IMR-90 (cell line): ENCODE data around the gene TTI1. TPM values are rescaled to one million over a fixed set of nuclear protein-coding genes. Genes with fewer than 3 reads are reported as not detected.

Experiments used
- ATAC-seq: fragments of 200-7000 bp; cut with Tn5 transposase; 2 replicates; pipeline ENCODE4 v1.9.1; 2020; ENCODE audit warnings: low read depth, mild to moderate bottlenecking, moderate library complexity
- BruUV-seq: library from RNA; stranded (reverse); fragments of 400-500 nt; replicated peaks from 2 replicates; lab custom pipeline; 2021; lab: Mats Ljungman, UMichigan
- CTCF ChIA-PET: fragments of 300-600 bp; formaldehyde crosslinking; extraction: SDS; loops from one replicate; lab custom pipeline; 2021; ENCODE audit warnings: antibody characterized with exemption; lab: Yijun Ruan, JAX
- POLR2A ChIA-PET: fragments of 300-600 bp; sonication (Branson Sonifier 250); formaldehyde crosslinking; loops from one replicate; lab custom pipeline; 2022; ENCODE audit warnings: antibody characterized with exemption; ENCODE audit not compliant: unreplicated experiment; lab: Charles Lee
- DNase-seq: peaks from one replicate; pipeline ENCODE4 v3.0.0; 2013
- H2AFZ ChIP-seq: replicated peaks from 2 replicates; pipeline ENCODE3; 2013; ENCODE audit warnings: low read length, mild to moderate bottlenecking; ENCODE audit not compliant: poor library complexity
- H2AK5ac ChIP-seq: 2 replicates; pipeline ENCODE4 v1.6.1; 2013; ENCODE audit warnings: low read depth, low read length, inconsistent platforms
- H2AK9ac ChIP-seq: replicated peaks from 2 replicates; pipeline ENCODE3; 2013; ENCODE audit warnings: mild to moderate bottlenecking, low read depth, low read length, moderate library complexity; ENCODE audit not compliant: poor library complexity
- H2BK120ac ChIP-seq: 2 replicates; pipeline ENCODE4 v1.6.1; 2013; ENCODE audit warnings: low read depth, low read length, inconsistent platforms
- H2BK15ac ChIP-seq: 3 replicates; pipeline ENCODE4 v1.6.1; 2013; ENCODE audit warnings: low read depth, low read length, inconsistent platforms
- H2BK20ac ChIP-seq: 2 replicates; pipeline ENCODE4 v1.6.1; 2013; ENCODE audit warnings: low read depth, mild to moderate bottlenecking, inconsistent platforms, low read length, moderate library complexity
- H2BK5ac ChIP-seq: 2 replicates; pipeline ENCODE4 v1.6.1; 2013; ENCODE audit warnings: mild to moderate bottlenecking, low read depth, low read length, inconsistent platforms; ENCODE audit not compliant: poor library complexity, severe bottlenecking
- H3K14ac ChIP-seq: replicated peaks from 2 replicates; pipeline ENCODE4 v1.6.1; 2013; ENCODE audit warnings: low read depth, low read length, inconsistent platforms
- H3K18ac ChIP-seq: 2 replicates; pipeline ENCODE4 v1.6.1; 2013; ENCODE audit warnings: low read depth, low read length, control low read depth
- H3K23ac ChIP-seq: 2 replicates; pipeline ENCODE4 v1.6.1; 2013; ENCODE audit warnings: low read depth, low read length, inconsistent platforms
- H3K27ac ChIP-seq: 2 replicates; pipeline ENCODE4 v1.5.1; 2013; ENCODE audit warnings: mild to moderate bottlenecking, control low read depth, low read length; ENCODE audit not compliant: insufficient read depth
- H3K27me3 ChIP-seq: 2 replicates; pipeline ENCODE4 v1.6.1; 2013; ENCODE audit warnings: low read length; ENCODE audit not compliant: control insufficient read depth, insufficient read depth
- H3K36me3 ChIP-seq: 2 replicates; pipeline ENCODE4 v1.6.1; 2013; ENCODE audit warnings: low read length, mixed read lengths; ENCODE audit not compliant: control insufficient read depth, insufficient read depth
- H3K4ac ChIP-seq: 2 replicates; pipeline ENCODE4 v1.6.1; 2013; ENCODE audit warnings: low read depth, low read length, inconsistent platforms
- H3K4me1 ChIP-seq: 2 replicates; pipeline ENCODE4 v1.6.1; 2013; ENCODE audit warnings: low read length, mixed read lengths; ENCODE audit not compliant: control insufficient read depth, insufficient read depth
- H3K4me2 ChIP-seq: 2 replicates; pipeline ENCODE4 v1.6.1; 2013; ENCODE audit warnings: low read depth, mild to moderate bottlenecking, control low read depth, low read length, moderate library complexity
- H3K4me3 ChIP-seq: 2 replicates; pipeline ENCODE4 v1.5.1; 2013; ENCODE audit warnings: low read depth, mild to moderate bottlenecking, control low read depth, low read length, moderate library complexity; ENCODE audit not compliant: insufficient read depth
- H3K56ac ChIP-seq: 2 replicates; pipeline ENCODE4 v1.6.1; 2013; ENCODE audit warnings: low read length, inconsistent platforms; ENCODE audit not compliant: insufficient read depth; ENCODE audit errors: extremely low read depth
- H3K79me1 ChIP-seq, 2 experiments: 2 replicates each; pipeline ENCODE4 v1.6.1; 2013; ENCODE audit warnings: low read length in 2 of 2, inconsistent platforms in 1 of 2, low read depth in 1 of 2
- H3K9ac ChIP-seq: 2 replicates; pipeline ENCODE4 v1.6.1; 2013; ENCODE audit warnings: low read depth, low read length, control low read depth
- H3K9me1 ChIP-seq: 2 replicates; pipeline ENCODE4 v1.6.1; 2013; ENCODE audit warnings: low read length, inconsistent platforms; ENCODE audit not compliant: insufficient read depth
- H3K9me3 ChIP-seq: 2 replicates; pipeline ENCODE4 v1.6.1; 2013; ENCODE audit warnings: low read length; ENCODE audit not compliant: control insufficient read depth, insufficient read depth
- H4K20me1 ChIP-seq: 2 replicates; pipeline ENCODE4 v1.6.1; 2013; ENCODE audit warnings: low read length, inconsistent platforms; ENCODE audit not compliant: insufficient read depth
- H4K5ac ChIP-seq: 2 replicates; pipeline ENCODE4 v1.6.1; 2013; ENCODE audit warnings: mild to moderate bottlenecking, low read depth, low read length, control low read depth
- H4K8ac ChIP-seq, 2 experiments: 2 replicates each; pipeline ENCODE4 v1.6.1; 2013; ENCODE audit warnings: low read depth in 2 of 2, low read length in 2 of 2, control low read depth in 1 of 2, inconsistent platforms in 1 of 2
- H4K91ac ChIP-seq: 2 replicates; pipeline ENCODE4 v1.6.1; 2013; ENCODE audit warnings: low read depth, low read length, inconsistent platforms; ENCODE audit not compliant: insufficient read depth
- BHLHE40 ChIP-seq: fragments of 150-350 bp; IDR thresholded peaks from 2 replicates; pipeline ENCODE4 v1.6.1; 2016; ENCODE audit warnings: mild to moderate bottlenecking, low read depth, low read length
- CEBPB ChIP-seq: IDR thresholded peaks from 2 replicates; pipeline ENCODE4 v1.6.1; 2012; ENCODE audit warnings: low read depth, low read length, improper control_type of control experiment
- CHD1 ChIP-seq: IDR thresholded peaks from 2 replicates; pipeline ENCODE4 v1.6.1; 2012; ENCODE audit warnings: low read depth, low read length, improper control_type of control experiment
- CTCF ChIP-seq: conservative IDR thresholded peaks from 2 replicates; pipeline ENCODE4 v1.5.1; 2012; ENCODE audit warnings: mild to moderate bottlenecking, low read depth, low read length, improper control_type of control experiment
- ELK1 ChIP-seq: fragments of 150-350 bp; IDR thresholded peaks from 2 replicates; pipeline ENCODE4 v1.6.1; 2016; ENCODE audit warnings: low read depth, mild to moderate bottlenecking, low read length, moderate library complexity, borderline replicate concordance
- FOS ChIP-seq: fragments of 150-350 bp; IDR thresholded peaks from 2 replicates; pipeline ENCODE4 v1.6.1; 2016; ENCODE audit warnings: low read depth, low read length
- MAFK ChIP-seq: IDR thresholded peaks from 2 replicates; pipeline ENCODE4 v1.6.1; 2012; ENCODE audit warnings: low read depth, low read length, improper control_type of control experiment
- MAZ ChIP-seq: IDR thresholded peaks from 2 replicates; pipeline ENCODE4 v1.6.1; 2012; ENCODE audit warnings: low read depth, mild to moderate bottlenecking, low read length, improper control_type of control experiment, moderate library complexity, borderline replicate concordance
- MXI1 ChIP-seq: IDR thresholded peaks from 2 replicates; pipeline ENCODE4 v1.6.1; 2012; ENCODE audit warnings: low read depth, mild to moderate bottlenecking, low read length, moderate library complexity, borderline replicate concordance
- NFE2L2 ChIP-seq: fragments of 150-350 bp; IDR thresholded peaks from 2 replicates; pipeline ENCODE4 v1.6.1; 2016; ENCODE audit warnings: low read depth, mild to moderate bottlenecking, low read length
- POLR2A ChIP-seq: IDR thresholded peaks from 2 replicates; pipeline ENCODE4 v1.6.1; 2012; ENCODE audit warnings: mild to moderate bottlenecking, low read depth, low read length
- RAD21 ChIP-seq: IDR thresholded peaks from 2 replicates; pipeline ENCODE4 v1.6.1; 2012; ENCODE audit warnings: low read length, improper control_type of control experiment
- RCOR1 ChIP-seq: IDR thresholded peaks from 2 replicates; pipeline ENCODE4 v1.6.1; 2012; ENCODE audit warnings: mild to moderate bottlenecking, low read length, improper control_type of control experiment; ENCODE audit not compliant: insufficient replicate concordance
- RFX5 ChIP-seq: IDR thresholded peaks from 2 replicates; pipeline ENCODE4 v1.8.0; 2012; ENCODE audit warnings: low read depth, mild to moderate bottlenecking, low read length, moderate library complexity
- SMC3 ChIP-seq: fragments of 150-350 bp; IDR thresholded peaks from 2 replicates; pipeline ENCODE4 v1.6.1; 2016; ENCODE audit warnings: low read depth, mild to moderate bottlenecking, antibody characterized with exemption, low read length, moderate library complexity
- USF2 ChIP-seq: fragments of 150-350 bp; IDR thresholded peaks from 2 replicates; pipeline ENCODE4 v1.6.1; 2017; ENCODE audit warnings: mild to moderate bottlenecking, antibody characterized with exemption, low read length, low read depth
- WGBS, 2 experiments: methylation state at CpG; one replicate each; pipeline versions ENCODE4 v1.1.5 to v1.1.7; 2013; ENCODE audit warnings: missing lambda C conversion rate in 2 of 2; ENCODE audit not compliant: insufficient read length in 1 of 2; ENCODE audit errors: extremely low coverage in 2 of 2; 5-methylcytosine and 5-hydroxymethylcytosine counted together
- dilution Hi-C: fragments of 300-500 bp; cut with HindIII; formaldehyde crosslinking; loops from one replicate; pipeline ENCODE4 v1.14.3; 2018; ENCODE audit warnings: low sequenced_read_pairs; ENCODE audit not compliant: unreplicated experiment
- in situ Hi-C: fragments of 300-500 bp; cut with MboI; formaldehyde crosslinking; loops from 3 replicates; pipeline ENCODE4 v1.14.3; 2019; ENCODE audit warnings: low sequenced_read_pairs, inconsistent platforms, mixed read lengths
- intact Hi-C: fragments of 100-400 bp; cut with micrococcal nuclease; formaldehyde crosslinking; loops from 2 replicates; pipeline ENCODE4 v1.10.0; 2022
- polyA plus RNA-seq, 3 experiments: library from polyadenylated mRNA; depleted of rRNA; stranded (reverse); fragments of >200 nt; gene quantifications; 2 replicates each; pipeline ENCODE4 v1.2.3, GENCODE V29; 2012; ENCODE audit warnings: low replicate concordance in 1 of 3
- total RNA-seq: library from RNA; depleted of rRNA; stranded (reverse); fragments of >200 nt; gene quantifications from 2 replicates; pipeline ENCODE4 v1.2.3, GENCODE V29; 2012

TTI1 gene
- total and polyA plus RNA-seq, 2 of the 4 experiments (the other 2 are of a cell fraction): 12.5 to 17.6 TPM

- H4K20me1 ChIP-seq: no peaks in the 10 kb centered on the region
- H3K27ac ChIP-seq: no peak overlapping the region
- dilution Hi-C loops: no loop called here
- no peak overlapping the region for H2BK20ac ChIP-seq
- no peaks in the 10 kb centered on the region for H3K79me1 ChIP-seq
- CTCF ChIA-PET: no interaction called here
- H2AFZ ChIP-seq: no peak overlapping the region
- H3K18ac ChIP-seq: no peak overlapping the region
- H3K14ac ChIP-seq: no peak overlapping the region
- H3K56ac ChIP-seq: no peak overlapping the region
- peaks cover 2% of the 10 kb centered on the region; the same call in 1 of the 2 replicates for H3K4me1 ChIP-seq
- H4K5ac ChIP-seq: no peak overlapping the region
- no peak overlapping the region for H3K23ac ChIP-seq
- no peak overlapping the region for H3K4me3 ChIP-seq
- DNase-seq (no peak), ATAC-seq (no peak)
- peaks cover 5% of the 10 kb centered on the region; the same call in 1 of the 2 replicates for H3K36me3 ChIP-seq
- H3K9ac ChIP-seq: no peak overlapping the region
- no peak overlapping the region for H2AK5ac ChIP-seq
- no peak overlapping the region for H4K91ac ChIP-seq
- POLR2A ChIA-PET: no interaction called here
- no peak overlapping the region for H2BK120ac ChIP-seq
- 89% methylated on average over 3 of the region's 13 CpGs; no CpG with 5 or more reads in 1 of the 2 experiments for WGBS, 2 experiments
- H3K9me1 ChIP-seq: no peaks in the 10 kb centered on the region
- no peaks in the 10 kb centered on the region for H3K27me3 ChIP-seq
- no peak overlapping the region for H2AK9ac ChIP-seq
- no peak overlapping the region for H3K4me2 ChIP-seq
- H4K8ac ChIP-seq: no peak overlapping the region
- no peak overlapping the region for H2BK5ac ChIP-seq
- H3K4ac ChIP-seq: no peak overlapping the region
- no peak overlapping the region for H2BK15ac ChIP-seq
- no peaks in the 10 kb centered on the region for H3K9me3 ChIP-seq
- TF ChIP-seq POLR2A (no peak), CHD1 (no peak), RAD21 (no peak), RCOR1 (no peak), MAFK (no peak), USF2 (no peak), MAZ (no peak), SMC3 (no peak), BHLHE40 (no peak), FOS (no peak), CTCF (no peak), RFX5 (no peak), MXI1 (no peak), CEBPB (no peak), NFE2L2 (no peak), ELK1 (no peak)
- no TSS peak for BruUV-seq
- in situ Hi-C loops: no loop called here
- intact Hi-C loops: no loop called here
These were observed 50.0 kb downstream of the TTI1 start for GRCh38 chr20:37983286-37983685.
